Chondrocyte (in vitro differentiated cells): ENCODE measurements around the gene SELP. TPM values are rescaled to one million over a fixed set of nuclear protein-coding genes. Genes with fewer than 3 reads are reported as not detected.
"Not testable (repeated sequence)": the region's sequence is repeated elsewhere in the genome, so short reads cannot be mapped to it uniquely, and the experiment has no call there.

ENCODE experiments used
- DNase-seq: peaks from one replicate; pipeline ENCODE4 v3.0.0; 2021; ENCODE audit warnings: mixed read lengths, low spot score
- H3K27ac Mint-ChIP-seq: one replicate; pipeline ENCODE4 v1.8.0; 2021; ENCODE audit warnings: mild to moderate bottlenecking, moderate library complexity, mixed read lengths; ENCODE audit not compliant: unreplicated experiment
- H3K27me3 Mint-ChIP-seq: 2 replicates; pipeline ENCODE4 v1.8.0; 2021; ENCODE audit warnings: low read depth, mixed read lengths
- H3K36me3 Mint-ChIP-seq: 2 replicates; pipeline ENCODE4 v1.8.0; 2021; ENCODE audit warnings: low read depth, mixed read lengths
- H3K4me1 Mint-ChIP-seq: 2 replicates; pipeline ENCODE4 v1.8.0; 2021; ENCODE audit warnings: low read depth, mild to moderate bottlenecking, mixed read lengths
- H3K4me3 Mint-ChIP-seq: one replicate; pipeline ENCODE4 v1.8.0; 2021; ENCODE audit warnings: mild to moderate bottlenecking, moderate library complexity, mixed read lengths; ENCODE audit not compliant: unreplicated experiment
- H3K9me3 Mint-ChIP-seq: 2 replicates; pipeline ENCODE4 v1.8.0; 2021; ENCODE audit warnings: low read depth, mixed read lengths
- long read RNA-seq: library from polyadenylated mRNA; stranded (forward); transcript quantifications from one replicate; pipeline ENCODE4 v2.0.0, GENCODE V29; 2021
- total RNA-seq: library from RNA; stranded (reverse); gene quantifications from 3 replicates; pipeline ENCODE4 v1.2.1, GENCODE V29; 2021
- TF ChIP-seq, protein P1 (sequence below): fragments of 200-600 bp; sonication (generic); IDR thresholded peaks from 2 replicates; pipeline ENCODE4 v1.5.0; 2021; ENCODE audit warnings: antibody characterized with exemption, mild to moderate bottlenecking, moderate library complexity

SELP gene
- not detected in 3 replicates for total RNA-seq
- long read RNA-seq, result 0 reads

DNA sequence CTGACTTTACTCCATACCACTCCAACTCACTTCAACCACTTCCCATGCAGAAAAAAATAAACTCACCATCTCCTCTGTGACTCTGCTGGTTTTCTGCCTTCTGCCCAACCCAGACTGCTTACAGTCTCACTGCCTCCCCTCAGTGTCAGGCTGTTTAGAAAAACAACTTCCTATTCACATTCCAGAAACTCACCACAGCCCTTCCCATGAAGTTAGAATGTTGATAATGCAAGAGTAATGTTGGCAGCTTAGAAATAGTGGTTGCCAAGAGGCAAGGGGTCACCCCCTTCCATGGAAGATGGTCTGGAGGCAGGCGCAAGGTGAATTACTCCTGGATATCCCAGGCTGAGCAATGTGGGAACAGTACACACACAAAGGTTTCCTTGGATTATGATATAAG is at the start of gene SELP:
TSS of gene SELP (minus strand) at position 119 of the 400 bp plus-strand sequence. CDS start at position 69, 50 bp downstream.
- Mint-ChIP-seq H3K4me1 (no peaks in the 10 kb centered on the region), H3K36me3 (peaks cover 2% of the 10 kb centered on the region), H3K27me3 (peaks cover 19% of the 10 kb centered on the region), H3K27ac (no peak within 1 kb of the TSS), H3K9me3 (peaks cover 11% of the 10 kb centered on the region), H3K4me3 (no peak within 1 kb of the TSS)
- DNase-seq, result no peak
- TF ChIP-seq, protein P1, sequence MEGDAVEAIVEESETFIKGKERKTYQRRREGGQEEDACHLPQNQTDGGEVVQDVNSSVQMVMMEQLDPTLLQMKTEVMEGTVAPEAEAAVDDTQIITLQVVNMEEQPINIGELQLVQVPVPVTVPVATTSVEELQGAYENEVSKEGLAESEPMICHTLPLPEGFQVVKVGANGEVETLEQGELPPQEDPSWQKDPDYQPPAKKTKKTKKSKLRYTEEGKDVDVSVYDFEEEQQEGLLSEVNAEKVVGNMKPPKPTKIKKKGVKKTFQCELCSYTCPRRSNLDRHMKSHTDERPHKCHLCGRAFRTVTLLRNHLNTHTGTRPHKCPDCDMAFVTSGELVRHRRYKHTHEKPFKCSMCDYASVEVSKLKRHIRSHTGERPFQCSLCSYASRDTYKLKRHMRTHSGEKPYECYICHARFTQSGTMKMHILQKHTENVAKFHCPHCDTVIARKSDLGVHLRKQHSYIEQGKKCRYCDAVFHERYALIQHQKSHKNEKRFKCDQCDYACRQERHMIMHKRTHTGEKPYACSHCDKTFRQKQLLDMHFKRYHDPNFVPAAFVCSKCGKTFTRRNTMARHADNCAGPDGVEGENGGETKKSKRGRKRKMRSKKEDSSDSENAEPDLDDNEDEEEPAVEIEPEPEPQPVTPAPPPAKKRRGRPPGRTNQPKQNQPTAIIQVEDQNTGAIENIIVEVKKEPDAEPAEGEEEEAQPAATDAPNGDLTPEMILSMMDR, result no peak

DNA sequence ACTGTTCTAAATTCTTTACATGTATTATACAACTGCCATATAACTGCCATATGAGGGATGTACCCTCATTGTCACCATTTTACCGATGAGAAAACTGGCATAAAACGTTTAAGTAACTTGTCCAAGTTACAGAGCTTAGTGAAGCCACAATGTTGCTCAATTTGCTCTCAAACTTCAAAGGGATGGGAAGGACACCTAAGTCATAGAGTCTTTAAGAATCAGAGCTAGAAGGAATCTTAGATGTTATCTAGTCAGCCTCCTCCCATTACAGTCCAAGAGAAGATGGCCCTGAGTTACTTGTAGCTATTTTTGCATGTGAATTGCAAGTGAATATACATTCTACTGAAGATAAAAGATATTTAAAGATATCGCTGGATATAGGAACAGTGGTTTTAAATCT is 49.8 kb upstream of the SELP start:
- Mint-ChIP-seq H3K4me1 (no peaks in the 10 kb centered on the region), H3K9me3 (no peaks in the 10 kb centered on the region), H3K27me3 (peaks cover 26% of the 10 kb centered on the region), H3K27ac (no peak overlapping the region), H3K4me3 (no peak overlapping the region), H3K36me3 (peaks cover 2% of the 10 kb centered on the region)
- TF ChIP-seq, protein P1, result no peak
- no peak for DNase-seq

DNA sequence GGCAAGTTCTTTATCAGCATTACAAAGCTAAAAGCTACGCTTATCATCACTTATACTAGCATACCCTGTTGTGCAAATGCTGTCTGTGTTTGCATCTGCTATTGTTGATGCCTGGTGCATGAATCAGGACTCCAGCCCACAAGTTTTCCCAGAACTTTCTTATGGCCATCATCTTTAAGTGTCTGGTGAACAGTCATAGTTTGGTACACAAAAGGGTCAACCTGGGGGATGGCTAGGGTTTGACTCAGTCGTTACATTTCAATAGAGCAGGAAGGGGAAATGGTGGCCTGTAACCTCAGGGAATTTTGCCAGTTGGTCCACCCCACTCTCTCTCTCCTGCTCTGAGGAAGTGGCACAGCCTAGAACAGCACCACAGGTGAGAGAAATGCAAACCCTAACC is 46.1 kb upstream of the SELP start:
- no peak for DNase-seq
- TF ChIP-seq, protein P1, result no peak
- H3K4me3 Mint-ChIP-seq, result no peak overlapping the region
- peaks cover 11% of the 10 kb centered on the region for H3K9me3 Mint-ChIP-seq
- peaks cover 2% of the 10 kb centered on the region for H3K36me3 Mint-ChIP-seq
- H3K4me1 Mint-ChIP-seq, result no peaks in the 10 kb centered on the region
- no peak overlapping the region for H3K27ac Mint-ChIP-seq
- H3K27me3 Mint-ChIP-seq, result peaks cover 26% of the 10 kb centered on the region

DNA sequence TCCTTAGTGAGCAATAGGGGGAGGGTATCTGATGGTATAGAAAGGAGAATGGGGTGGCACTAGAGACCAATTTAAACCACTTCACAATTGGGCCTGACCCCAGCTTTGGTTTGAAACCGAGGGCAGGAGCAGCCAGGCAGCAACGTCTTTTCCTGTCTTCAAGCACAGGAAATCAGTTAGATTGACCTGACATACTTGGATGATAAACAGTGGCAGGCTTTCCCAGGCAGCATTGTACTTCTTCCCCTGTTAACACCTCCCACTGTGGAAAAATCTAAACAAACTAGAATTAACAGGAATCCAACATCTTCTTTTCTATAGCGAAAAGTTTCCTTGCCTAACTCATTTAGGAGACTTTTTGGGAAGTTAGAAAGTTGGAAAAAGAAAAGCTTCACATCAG is 40.9 kb upstream of the SELP start:
- Mint-ChIP-seq H3K4me3 (no peak overlapping the region), H3K4me1 (no peaks in the 10 kb centered on the region), H3K27ac (no peak overlapping the region), H3K36me3 (no peaks in the 10 kb centered on the region), H3K9me3 (peaks cover 11% of the 10 kb centered on the region), H3K27me3 (peaks cover 14% of the 10 kb centered on the region)
- no peak for DNase-seq
- TF ChIP-seq, protein P1, result no peak

DNA sequence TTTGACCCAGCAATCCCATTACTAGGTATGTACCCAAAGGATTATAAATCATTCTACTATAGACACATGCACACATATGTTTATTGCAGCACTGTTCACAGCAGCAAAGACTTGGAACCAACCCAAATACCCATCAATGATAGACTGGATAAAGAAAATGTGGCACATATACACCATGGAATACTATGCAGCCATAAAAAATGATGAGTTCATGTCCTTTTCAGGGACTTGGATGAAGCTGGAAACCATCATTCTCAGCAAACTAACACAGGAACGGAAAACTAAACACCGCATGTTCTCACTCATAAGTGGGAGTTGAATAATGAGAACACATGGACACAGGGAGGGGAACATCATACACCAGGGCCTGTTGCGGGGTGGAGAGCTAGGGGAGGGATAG is 40.3 kb upstream of the SELP start:
- not testable (repeated sequence) for H3K27ac Mint-ChIP-seq, H3K36me3 Mint-ChIP-seq, H3K4me1 Mint-ChIP-seq, H3K4me3 Mint-ChIP-seq, DNase-seq
- H3K9me3 Mint-ChIP-seq, result peaks cover 11% of the 10 kb centered on the region
- peaks cover 12% of the 10 kb centered on the region for H3K27me3 Mint-ChIP-seq

DNA sequence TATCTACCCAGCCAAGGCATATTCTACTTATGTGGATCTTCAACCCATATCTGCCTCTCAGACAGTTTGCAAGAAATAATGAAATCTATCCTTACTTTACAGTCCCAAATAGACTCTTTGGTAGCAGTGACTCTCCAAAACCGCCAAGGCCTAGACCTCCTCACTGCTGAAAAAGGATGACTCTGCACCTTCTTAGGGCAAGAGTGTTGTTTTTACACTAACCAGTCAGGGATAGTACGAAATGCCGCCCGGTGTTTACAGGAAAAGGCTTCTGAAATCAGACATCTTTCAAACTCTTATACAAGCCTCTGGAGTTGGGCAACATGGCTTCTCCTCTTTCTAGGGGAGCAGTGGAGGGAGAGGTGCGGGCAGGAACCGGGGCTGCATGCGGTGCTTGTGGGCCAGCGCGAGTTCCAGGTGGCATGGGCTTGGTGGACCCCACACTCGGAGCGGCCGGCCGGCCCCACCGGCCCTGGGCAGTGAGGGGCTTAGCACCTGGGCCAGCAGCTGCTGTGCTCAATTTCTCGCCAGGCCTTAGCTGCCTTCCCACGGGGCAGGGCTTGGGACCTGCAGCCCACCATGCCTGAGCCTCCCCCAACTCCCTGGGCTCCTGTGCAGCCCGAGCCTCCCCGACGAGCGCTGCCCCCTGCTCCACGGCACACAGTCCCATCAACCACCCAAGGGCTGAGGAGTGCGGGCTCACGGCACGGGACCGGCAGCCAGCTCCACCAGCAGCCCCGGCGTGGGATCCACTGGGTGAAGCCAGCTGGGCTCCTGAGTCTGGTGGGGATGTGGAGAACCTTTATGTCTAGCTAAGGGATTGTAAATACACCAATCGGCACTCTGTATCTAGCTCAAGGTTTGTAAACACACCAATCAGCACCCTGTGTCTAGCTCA is 38.0 kb upstream of the SELP start:
- not testable (repeated sequence) for H3K36me3 Mint-ChIP-seq, H3K4me3 Mint-ChIP-seq, H3K9me3 Mint-ChIP-seq, DNase-seq, H3K27ac Mint-ChIP-seq, H3K4me1 Mint-ChIP-seq
- H3K27me3 Mint-ChIP-seq, result peaks cover 12% of the 10 kb centered on the region

DNA sequence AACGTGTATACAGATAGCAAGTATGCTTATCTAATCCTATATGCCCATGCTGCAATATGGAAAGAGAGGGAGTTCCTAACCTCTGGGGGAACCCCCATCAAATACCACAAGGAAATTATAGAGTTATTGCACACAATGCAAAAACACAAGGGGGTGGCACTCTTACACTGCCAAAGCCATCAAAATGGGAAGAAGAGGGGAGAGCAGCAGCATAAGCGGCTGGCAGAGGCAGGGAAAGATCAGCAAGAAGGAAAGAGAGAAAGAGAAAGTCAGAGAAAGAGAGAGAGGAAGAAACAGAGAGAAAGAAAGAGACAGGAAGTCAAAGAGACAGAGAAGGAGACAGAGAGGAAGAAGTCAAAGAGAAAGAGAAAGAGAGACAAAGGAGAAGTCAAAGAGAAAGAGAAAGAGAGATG is 37.3 kb upstream of the SELP start:
- not testable (repeated sequence) for DNase-seq, H3K27ac Mint-ChIP-seq, H3K4me3 Mint-ChIP-seq, H3K27me3 Mint-ChIP-seq, H3K4me1 Mint-ChIP-seq, H3K36me3 Mint-ChIP-seq, H3K9me3 Mint-ChIP-seq

DNA sequence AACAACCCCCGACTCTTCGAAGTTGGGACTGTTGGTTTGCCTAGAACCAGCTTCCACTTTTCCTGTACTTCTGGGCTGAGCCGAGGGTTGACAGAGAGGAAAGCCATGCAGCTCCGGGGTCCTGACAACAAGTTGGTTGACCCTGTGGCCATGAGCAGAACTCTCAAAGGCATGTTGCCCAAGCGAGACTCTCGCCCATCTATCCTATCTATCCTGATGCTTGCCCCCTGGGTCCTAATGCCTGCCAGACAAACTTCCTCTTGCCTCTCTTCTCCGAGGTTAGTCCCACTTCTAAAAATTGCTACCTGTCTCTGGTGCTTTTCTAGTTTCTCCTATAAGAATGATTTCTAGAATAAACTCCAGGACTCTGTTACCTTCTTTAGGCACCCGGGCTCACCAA is 32.8 kb upstream of the SELP start:
- DNase-seq, H3K9me3 Mint-ChIP-seq, H3K36me3 Mint-ChIP-seq, H3K4me1 Mint-ChIP-seq, H3K4me3 Mint-ChIP-seq, H3K27ac Mint-ChIP-seq: not testable (repeated sequence)
- H3K27me3 Mint-ChIP-seq, result peaks cover 15% of the 10 kb centered on the region

DNA sequence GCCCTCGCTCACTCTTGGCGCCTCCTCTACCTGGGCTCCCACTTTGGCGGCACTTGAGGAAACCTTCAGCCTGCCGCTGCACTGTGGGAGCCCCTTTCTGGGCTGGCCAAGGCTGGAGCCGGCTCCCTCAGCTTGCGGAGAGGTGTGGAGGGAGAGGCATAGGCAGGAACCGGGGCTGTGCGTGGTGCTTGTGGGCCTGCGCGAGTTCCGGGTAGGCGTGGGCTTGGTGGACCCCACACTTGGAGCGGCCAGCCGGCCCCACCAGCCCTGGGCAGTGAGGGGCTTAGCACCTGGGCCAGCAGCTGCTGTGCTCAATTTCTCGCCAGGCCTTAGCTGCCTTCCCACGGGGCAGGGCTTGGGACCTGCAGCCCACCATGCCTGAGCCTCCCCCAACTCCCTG is 31.1 kb upstream of the SELP start:
- DNase-seq, H3K9me3 Mint-ChIP-seq, H3K36me3 Mint-ChIP-seq, H3K27ac Mint-ChIP-seq, H3K4me3 Mint-ChIP-seq, H3K4me1 Mint-ChIP-seq: not testable (repeated sequence)
- H3K27me3 Mint-ChIP-seq, result peaks cover 23% of the 10 kb centered on the region
